SH-SY5Y (cell line): ENCODE measurements around the gene TGFB2.

Experiments
- GATA2 ChIP-seq: IDR thresholded peaks from 2 replicates; pipeline ENCODE4 v1.6.1; 2011; ENCODE audit warnings: mild to moderate bottlenecking, low read depth, low read length
- GATA3 ChIP-seq: IDR thresholded peaks from 2 replicates; pipeline ENCODE4 v1.6.1; 2011; ENCODE audit warnings: low read depth, mild to moderate bottlenecking, low read length, moderate library complexity

- TF ChIP-seq GATA2 (peak; percentile 62), GATA3 (no peak)
These were observed 70.6 kb downstream of the TGFB2 start for GRCh38 chr1:218415726-218416125.
